ENCODE results near the gene TRPT1.

The TRPT1 gene

DNA sequence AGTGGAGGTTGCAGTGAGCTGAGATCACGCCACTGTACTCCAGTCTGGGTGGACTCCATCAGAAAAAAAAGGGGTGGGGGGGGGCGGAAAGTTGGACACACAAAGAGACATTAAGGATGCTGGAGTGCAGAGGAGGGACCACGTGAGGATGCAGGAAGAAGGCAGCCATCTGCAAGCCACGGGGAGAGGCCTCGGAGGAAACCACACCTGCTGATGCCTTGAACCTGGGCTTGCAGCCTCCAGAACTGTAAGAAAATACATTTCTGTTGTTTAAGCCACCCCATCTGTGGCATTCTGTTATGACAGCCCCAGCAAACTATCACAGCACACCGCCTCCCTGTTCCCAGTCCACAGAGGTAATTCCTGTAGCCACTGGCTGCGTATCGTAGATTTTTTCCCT is 49.2 kb downstream of the TRPT1 start:
- H3K4me3 ChIP-seq (ENCODE audit: low read depth, low read length) = no peak overlapping the region
- H3K4me1 ChIP-seq (ENCODE audit: control insufficient read depth, insufficient read depth, low read length) = no peaks in the 10 kb centered on the region
- ChIA-PET CTCF (interaction anchor here (0.6 to 0.7 kb wide), 2 partner anchors 10 to 51 kb away, joined by 3 to 6 read pairs; no protein-coding TSS in a partner anchor), POLR2A (interaction anchor here (0.7 to 3.0 kb wide), 2 partner anchors 9 to 180 kb away, joined by 7 to 15 read pairs; partner anchors contain the start of gene STIP1)
- no peaks in the 10 kb centered on the region for H3K9me3 ChIP-seq (ENCODE audit: control insufficient read depth, insufficient read depth, low read depth, low read length)
- no peak for TF ChIP-seq ZNF677 (tag by site-specific recombination; IDR thresholded peaks at IDR 0.05)
- no peak for TF ChIP-seq ZNF548 (tag by site-specific recombination; IDR thresholded peaks at IDR 0.05)
- no peak for TF ChIP-seq GLIS2 (tag by site-specific recombination; IDR thresholded peaks at IDR 0.05)
- TF ChIP-seq ZBTB20 (tag by site-specific recombination; IDR thresholded peaks at IDR 0.05) = no peak
- TF ChIP-seq YY1 (tag by site-specific recombination; IDR thresholded peaks at IDR 0.05) = no peak
- TF ChIP-seq ZNF37A (tag by site-specific recombination; IDR thresholded peaks at IDR 0.05) = no peak
- TF ChIP-seq ZNF600 (tag by site-specific recombination; IDR thresholded peaks at IDR 0.05) = no peak
- TF ChIP-seq TRIM28 (IDR thresholded peaks at IDR 0.05; ENCODE audit: borderline replicate concordance, low read length) = no peak
- TF ChIP-seq, protein P1, sequence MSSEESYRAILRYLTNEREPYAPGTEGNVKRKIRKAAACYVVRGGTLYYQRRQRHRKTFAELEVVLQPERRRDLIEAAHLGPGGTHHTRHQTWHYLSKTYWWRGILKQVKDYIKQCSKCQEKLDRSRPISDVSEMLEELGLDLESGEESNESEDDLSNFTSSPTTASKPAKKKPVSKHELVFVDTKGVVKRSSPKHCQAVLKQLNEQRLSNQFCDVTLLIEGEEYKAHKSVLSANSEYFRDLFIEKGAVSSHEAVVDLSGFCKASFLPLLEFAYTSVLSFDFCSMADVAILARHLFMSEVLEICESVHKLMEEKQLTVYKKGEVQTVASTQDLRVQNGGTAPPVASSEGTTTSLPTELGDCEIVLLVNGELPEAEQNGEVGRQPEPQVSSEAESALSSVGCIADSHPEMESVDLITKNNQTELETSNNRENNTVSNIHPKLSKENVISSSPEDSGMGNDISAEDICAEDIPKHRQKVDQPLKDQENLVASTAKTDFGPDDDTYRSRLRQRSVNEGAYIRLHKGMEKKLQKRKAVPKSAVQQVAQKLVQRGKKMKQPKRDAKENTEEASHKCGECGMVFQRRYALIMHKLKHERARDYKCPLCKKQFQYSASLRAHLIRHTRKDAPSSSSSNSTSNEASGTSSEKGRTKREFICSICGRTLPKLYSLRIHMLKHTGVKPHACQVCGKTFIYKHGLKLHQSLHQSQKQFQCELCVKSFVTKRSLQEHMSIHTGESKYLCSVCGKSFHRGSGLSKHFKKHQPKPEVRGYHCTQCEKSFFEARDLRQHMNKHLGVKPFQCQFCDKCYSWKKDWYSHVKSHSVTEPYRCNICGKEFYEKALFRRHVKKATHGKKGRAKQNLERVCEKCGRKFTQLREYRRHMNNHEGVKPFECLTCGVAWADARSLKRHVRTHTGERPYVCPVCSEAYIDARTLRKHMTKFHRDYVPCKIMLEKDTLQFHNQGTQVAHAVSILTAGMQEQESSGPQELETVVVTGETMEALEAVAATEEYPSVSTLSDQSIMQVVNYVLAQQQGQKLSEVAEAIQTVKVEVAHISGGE (tag by site-specific recombination; conservative IDR thresholded peaks at IDR 0.05; ENCODE audit: low read depth) = no peak
- no peak for TF ChIP-seq ZNF610 (tag by site-specific recombination; IDR thresholded peaks at IDR 0.05; ENCODE audit: borderline replicate concordance)
- TF ChIP-seq MYNN (tag by site-specific recombination; IDR thresholded peaks at IDR 0.05; ENCODE audit: borderline replicate concordance) = no peak
- TF ChIP-seq ZNF248 (tag by site-specific recombination; IDR thresholded peaks at IDR 0.05) = no peak
- no peak for TF ChIP-seq PATZ1 (tag by site-specific recombination; IDR thresholded peaks at IDR 0.05)
- TF ChIP-seq, protein P2, sequence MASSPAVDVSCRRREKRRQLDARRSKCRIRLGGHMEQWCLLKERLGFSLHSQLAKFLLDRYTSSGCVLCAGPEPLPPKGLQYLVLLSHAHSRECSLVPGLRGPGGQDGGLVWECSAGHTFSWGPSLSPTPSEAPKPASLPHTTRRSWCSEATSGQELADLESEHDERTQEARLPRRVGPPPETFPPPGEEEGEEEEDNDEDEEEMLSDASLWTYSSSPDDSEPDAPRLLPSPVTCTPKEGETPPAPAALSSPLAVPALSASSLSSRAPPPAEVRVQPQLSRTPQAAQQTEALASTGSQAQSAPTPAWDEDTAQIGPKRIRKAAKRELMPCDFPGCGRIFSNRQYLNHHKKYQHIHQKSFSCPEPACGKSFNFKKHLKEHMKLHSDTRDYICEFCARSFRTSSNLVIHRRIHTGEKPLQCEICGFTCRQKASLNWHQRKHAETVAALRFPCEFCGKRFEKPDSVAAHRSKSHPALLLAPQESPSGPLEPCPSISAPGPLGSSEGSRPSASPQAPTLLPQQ (tag by site-specific recombination; IDR thresholded peaks at IDR 0.05) = no peak
- no peak for TF ChIP-seq ZNF626 (tag by site-specific recombination; IDR thresholded peaks at IDR 0.05)
- TF ChIP-seq ZNF791 (tag by site-specific recombination; IDR thresholded peaks at IDR 0.05) = no peak
- TF ChIP-seq ZNF121 (tag by site-specific recombination; IDR thresholded peaks at IDR 0.05) = no peak
- H3K36me3 ChIP-seq (ENCODE audit: control insufficient read depth in 2 of 2, insufficient read depth in 1 of 2, low read length in 2 of 2) = peaks cover 0 to 16% of the 10 kb centered on the region in 2 experiments; a peak in 1 of 3 replicates
- H3K27ac ChIP-seq (ENCODE audit: extremely low read depth, low read depth, low read length) = no peak overlapping the region

Measured in HEK293 (cell line).